ENCODE results near the gene YIF1A. TPM values are rescaled to one million over a fixed set of nuclear protein-coding genes. Genes with fewer than 3 reads are reported as not detected.

The YIF1A gene
- total and polyA plus RNA-seq, 2 of the 4 experiments (the other 2 are of a cell fraction), result 128 to 207 TPM

DNA sequence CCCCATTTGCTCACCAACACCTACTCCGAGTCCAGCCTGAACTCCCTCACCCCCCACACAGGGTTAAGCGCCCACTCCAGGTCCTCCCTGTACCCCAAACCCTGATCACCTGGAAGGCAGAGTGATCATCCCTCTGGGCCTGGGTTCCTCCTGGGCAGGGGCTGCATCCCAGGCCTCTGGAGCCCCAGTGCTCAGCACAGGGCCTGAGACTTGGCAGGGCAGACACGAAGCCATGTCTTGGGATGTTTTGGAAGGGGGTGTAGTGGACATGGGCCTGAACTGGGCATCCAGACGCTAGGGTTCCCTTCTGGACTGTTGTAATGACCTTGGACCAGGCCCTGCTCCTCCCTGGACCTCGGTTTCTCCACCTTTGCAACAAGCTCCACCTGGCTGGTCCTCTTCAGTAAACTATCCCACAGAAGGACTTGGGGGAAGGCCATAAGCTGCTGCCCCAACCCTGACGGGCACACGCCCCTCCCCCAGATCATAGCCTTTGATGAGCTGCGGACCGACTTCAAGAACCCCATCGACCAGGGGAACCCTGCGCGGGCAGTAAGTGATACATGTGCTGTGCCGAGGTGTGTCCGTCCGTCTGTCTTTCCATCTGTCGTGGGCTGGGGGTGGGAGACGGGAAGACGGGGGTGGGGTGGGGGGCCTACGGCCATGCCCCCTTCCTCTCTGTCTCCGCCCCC lies 7.0 kb downstream of the YIF1A start (continued):
- TF ChIP-seq FOS (IDR thresholded peaks at IDR 0.05; ENCODE audit: low read depth, low read length), result no peak

- H3K27me3 ChIP-seq (ENCODE audit: control insufficient read depth, insufficient read depth, low read length), result no peaks in the 10 kb centered on the region; the same call in 1 of the 2 replicates
- H4K5ac ChIP-seq (ENCODE audit: low read depth, low read length), result no peak overlapping the region
- no peak overlapping the region for H3K14ac ChIP-seq (replicated peaks; ENCODE audit: low read depth, low read length)
- TF ChIP-seq MAZ (IDR thresholded peaks at IDR 0.05; ENCODE audit: borderline replicate concordance, low read depth, low read length), result no peak
- no peak for TF ChIP-seq MAFK (IDR thresholded peaks at IDR 0.05; ENCODE audit: low read depth, low read length)
- TF ChIP-seq SMC3 (IDR thresholded peaks at IDR 0.05; ENCODE audit: low read depth, low read length), result no peak
- no peak for TF ChIP-seq FOS (IDR thresholded peaks at IDR 0.05; ENCODE audit: low read depth, low read length)
- TF ChIP-seq MXI1 (IDR thresholded peaks at IDR 0.05; ENCODE audit: borderline replicate concordance, low read depth, low read length), result no peak
- TF ChIP-seq CHD1 (IDR thresholded peaks at IDR 0.05; ENCODE audit: low read depth, low read length), result no peak
- no peak for TF ChIP-seq RAD21 (IDR thresholded peaks at IDR 0.05; ENCODE audit: low read length)
- no peak for TF ChIP-seq NFE2L2 (IDR thresholded peaks at IDR 0.05; ENCODE audit: low read depth, low read length)
- TF ChIP-seq ELK1 (IDR thresholded peaks at IDR 0.05; ENCODE audit: borderline replicate concordance, low read depth, low read length), result no peak
- no peak for TF ChIP-seq RCOR1 (IDR thresholded peaks at IDR 0.05; ENCODE audit: insufficient replicate concordance, low read length)
- no peak for TF ChIP-seq RFX5 (IDR thresholded peaks at IDR 0.05; ENCODE audit: low read depth, low read length)
- no peak for TF ChIP-seq POLR2A (IDR thresholded peaks at IDR 0.05; ENCODE audit: low read depth, low read length)
- WGBS, 2 experiments (ENCODE audit: extremely low coverage in 2 of 2, insufficient read length in 1 of 2), result no CpG with 5 or more reads among the region's 6 CpGs
- no peak overlapping the region for H3K4ac ChIP-seq (ENCODE audit: low read depth, low read length)
- no peak overlapping the region for H3K9ac ChIP-seq (ENCODE audit: low read depth, low read length)
- no peak overlapping the region for H4K91ac ChIP-seq (ENCODE audit: insufficient read depth, low read depth, low read length)
- no peak overlapping the region for H2BK15ac ChIP-seq (ENCODE audit: low read depth, low read length)
- ChIA-PET CTCF (no interaction called here), POLR2A (ENCODE audit: unreplicated experiment) (interaction anchor here (0.8 kb wide), 1 partner anchor 8 kb away, joined by 3 read pairs; the partner anchor contains the start of gene YIF1A)
- in situ Hi-C loops (cut with MboI; ENCODE audit: low sequenced_read_pairs), result no loop called here
- peaks cover 6% of the 10 kb centered on the region; the same call in 1 of the 2 replicates for H3K9me1 ChIP-seq (ENCODE audit: insufficient read depth, low read length)
- peak overlapping the region; percentile 63 for H2AFZ ChIP-seq (replicated peaks; ENCODE audit: low read length, poor library complexity)
- peaks cover 5% of the 10 kb centered on the region; the same call in 1 of the 2 replicates for H3K4me1 ChIP-seq (ENCODE audit: control insufficient read depth, insufficient read depth, low read length)
- no peak overlapping the region for H3K27ac ChIP-seq (ENCODE audit: insufficient read depth, low read length)
- no peaks in the 10 kb centered on the region for H3K9me3 ChIP-seq (ENCODE audit: control insufficient read depth, insufficient read depth, low read length)
- no peak overlapping the region for H3K56ac ChIP-seq (ENCODE audit: extremely low read depth, insufficient read depth, low read length)
- peaks cover 17% of the 10 kb centered on the region; the same call in 1 of the 2 replicates for H3K36me3 ChIP-seq (ENCODE audit: control insufficient read depth, insufficient read depth, low read length)
- H3K18ac ChIP-seq (ENCODE audit: low read depth, low read length), result no peak overlapping the region
- H3K4me2 ChIP-seq (ENCODE audit: low read depth, low read length), result no peak overlapping the region
- no peak overlapping the region for H2BK120ac ChIP-seq (ENCODE audit: low read depth, low read length)
- peaks cover 3 to 20% of the 10 kb centered on the region in 2 experiments; a peak in 3 of 4 replicates for H3K79me1 ChIP-seq (ENCODE audit: low read depth in 1 of 2, low read length in 2 of 2)
- no peak overlapping the region for H2BK5ac ChIP-seq (ENCODE audit: low read depth, low read length, poor library complexity, severe bottlenecking)
- no peak overlapping the region for H2AK5ac ChIP-seq (ENCODE audit: low read depth, low read length)
- DNase-seq (no peak), ATAC-seq (ENCODE audit: low read depth) (no peak)
- no TSS peak for BruUV-seq (replicated peaks)
- H4K20me1 ChIP-seq (ENCODE audit: insufficient read depth, low read length), result peaks cover 35% of the 10 kb centered on the region
- H2AK9ac ChIP-seq (replicated peaks; ENCODE audit: low read depth, low read length, poor library complexity), result peak overlapping the region; percentile 28
- dilution Hi-C loops (cut with HindIII; ENCODE audit: low sequenced_read_pairs, unreplicated experiment), result no loop called here
- 0 out of 2 replicates have a peak overlapping the region, but pooled peaks have one; percentile 17 for H3K23ac ChIP-seq (ENCODE audit: low read depth, low read length)
- H4K8ac ChIP-seq (ENCODE audit: low read depth in 2 of 2, low read length in 2 of 2), result no peak overlapping the region
- no peak overlapping the region for H2BK20ac ChIP-seq (ENCODE audit: low read depth, low read length)
- intact Hi-C loops (cut with micrococcal nuclease), result no loop called here
- no peak overlapping the region for H3K4me3 ChIP-seq (ENCODE audit: insufficient read depth, low read depth, low read length)
Observed at GRCh38 chr11:66281001-66281400, 7.9 kb downstream of the YIF1A start.
